HepG2 (cell line): ENCODE data around the gene TBCE. TPM values are rescaled to one million over a fixed set of nuclear protein-coding genes. Genes with fewer than 3 reads are reported as not detected.

Experiments used
- AGO2 ChIP-seq: fragments of 200-400 bp; formaldehyde crosslinking; optimal IDR thresholded peaks from 2 replicates; pipeline ENCODE3; 2017; ENCODE audit warnings: mild to moderate bottlenecking, low read depth, low read length, moderate library complexity
- ARID4A ChIP-seq: sonication (generic); formaldehyde crosslinking; IDR thresholded peaks from 2 replicates; pipeline ENCODE4 v1.5.0; 2020; ENCODE audit warnings: mild to moderate bottlenecking, missing genetic modification reagents, borderline replicate concordance
- ATRX ChIP-seq: sonication (generic); formaldehyde crosslinking; IDR thresholded peaks from 2 replicates; pipeline ENCODE4 v1.4.0; 2020; ENCODE audit warnings: missing genetic modification reagents, borderline replicate concordance
- CEBPZ ChIP-seq: IDR thresholded peaks from 2 replicates; pipeline ENCODE4 v1.6.1; 2012; ENCODE audit warnings: low read length, improper control_type of control experiment
- DNMT3B ChIP-seq: conservative IDR thresholded peaks from 2 replicates; pipeline ENCODE4 v1.6.1; 2016; ENCODE audit warnings: missing biosample characterization, control low read depth
- HIVEP1 ChIP-seq: sonication (generic); formaldehyde crosslinking; IDR thresholded peaks from 2 replicates; pipeline ENCODE4 v1.4.0; 2020; ENCODE audit warnings: mild to moderate bottlenecking, missing genetic modification reagents
- HOXA3 ChIP-seq: sonication (generic); formaldehyde crosslinking; IDR thresholded peaks from 2 replicates; pipeline ENCODE4 v1.5.0; 2020; ENCODE audit warnings: missing genetic modification reagents
- MNT ChIP-seq: fragments of 450-650 bp; IDR thresholded peaks from 2 replicates; pipeline ENCODE4 v1.6.1; 2016
- TAF1 ChIP-seq: sonication (generic); formaldehyde crosslinking; IDR thresholded peaks from 2 replicates; pipeline ENCODE4 v1.4.0; 2020; ENCODE audit warnings: missing genetic modification reagents
- TGIF2 ChIP-seq: IDR thresholded peaks from 2 replicates; pipeline ENCODE4 v1.6.1; 2016; ENCODE audit warnings: control low read depth, missing compliant biosample characterization
- ZBTB1 ChIP-seq: sonication (generic); formaldehyde crosslinking; IDR thresholded peaks from 2 replicates; pipeline ENCODE4 v1.4.0; 2020; ENCODE audit warnings: missing genetic modification reagents, borderline replicate concordance
- ZNF280B ChIP-seq: sonication (generic); formaldehyde crosslinking; IDR thresholded peaks from 2 replicates; pipeline ENCODE4 v1.5.0; 2020; ENCODE audit warnings: missing genetic modification reagents, mild to moderate bottlenecking, borderline replicate concordance
- ZNF552 ChIP-seq: sonication (generic); formaldehyde crosslinking; IDR thresholded peaks from 2 replicates; pipeline ENCODE4 v1.9.0; 2022; ENCODE audit warnings: missing genetic modification reagents, mild to moderate bottlenecking, borderline replicate concordance
- ZNF710 ChIP-seq: sonication (generic); formaldehyde crosslinking; IDR thresholded peaks from 2 replicates; pipeline ENCODE4 v1.5.0; 2020; ENCODE audit warnings: mild to moderate bottlenecking, missing genetic modification reagents, borderline replicate concordance
- ZSCAN21 ChIP-seq: sonication (generic); formaldehyde crosslinking; IDR thresholded peaks from 2 replicates; pipeline ENCODE4 v1.8.0; 2022; ENCODE audit warnings: mild to moderate bottlenecking, missing genetic modification reagents, moderate library complexity, borderline replicate concordance
- polyA plus RNA-seq, 8 experiments: library from polyadenylated mRNA; depleted of rRNA in 3 of 8; stranded (reverse) in 7 of 8; unstranded in 1 of 8; fragments of >200 nt; fragmentation: Illumina TruSeq in 4 of 8; extraction: Trizol in 4 of 8; gene quantifications; 2 replicates each; pipeline versions ENCODE4 v1.2.1 to v1.2.3, GENCODE V29; 2011 to 2016; ENCODE audit warnings: low read depth in 4 of 8, missing spikeins in 1 of 8, mixed read lengths in 1 of 8; ENCODE audit not compliant: insufficient read depth in 1 of 8
- total RNA-seq, 5 experiments: library from RNA; depleted of rRNA; stranded (reverse); fragments of >200 nt; fragmentation: Illumina TruSeq; extraction: Trizol; gene quantifications; 2 replicates each; pipeline ENCODE4 v1.2.3, GENCODE V29; 2016; ENCODE audit warnings: low read depth in 1 of 5

Gene TBCE
- total and polyA plus RNA-seq, 2 of the 13 experiments (the other 11 are each of a cell fraction or from before 2014, with no cell fraction given): 25.6 to 31.1 TPM

- no peak for TF ChIP-seq ZNF280B
- TF ChIP-seq HOXA3 (CRISPR knock-in tag): peak; percentile 9; the same call in 1 of the 2 replicates
- 0 out of 2 replicates have a peak, but pooled peaks have one; percentile 55 for TF ChIP-seq DNMT3B (CRISPR knock-in tag)
- 0 out of 2 replicates have a peak, but pooled peaks have one; percentile 17 for TF ChIP-seq TGIF2 (CRISPR knock-in tag)
- no peak for TF ChIP-seq HIVEP1 (CRISPR knock-in tag)
- TF ChIP-seq ZNF552 (CRISPR knock-in tag): no peak
- no peak for TF ChIP-seq ATRX (CRISPR knock-in tag)
- no peak for TF ChIP-seq TAF1 (CRISPR knock-in tag)
- no peak for TF ChIP-seq MNT
- no peak for TF ChIP-seq ZSCAN21 (CRISPR knock-in tag)
- no peak; the same call in 1 of the 2 replicates for TF ChIP-seq ARID4A (CRISPR knock-in tag)
- TF ChIP-seq CEBPZ: no peak
- TF ChIP-seq ZBTB1 (CRISPR knock-in tag): no peak
- no peak for TF ChIP-seq ZNF710
- no peak for TF ChIP-seq AGO2
These were observed 40.3 kb upstream of the TBCE start (continued) for GRCh38 chr1:235326719-235327558.
